Adrenal gland (tissue), 5 donors: ENCODE data around the gene SMIM10L2A.

Experiments
- POLR2A ChIP-seq, 2 donors: fragments of 450-650 bp; IDR thresholded peaks; one replicate each; pipeline ENCODE4 v1.6.1; 2017; ENCODE audit warnings: antibody characterized with exemption in 2 of 2, mild to moderate bottlenecking in 2 of 2, moderate library complexity in 1 of 2
- TF ChIP-seq, protein P1 (sequence below), 6 experiments: fragments of 450-650 bp in 4 of 6; fragments of 200-600 bp in 2 of 6; sonication (generic) in 1 of 6; IDR thresholded peaks; 1 replicate in 5 of 6; 2 replicates in 1 of 6; pipeline versions ENCODE4 v1.5.1 to v1.8.0; 2016 to 2021; ENCODE audit warnings: antibody characterized with exemption in 6 of 6, mild to moderate bottlenecking in 2 of 6, moderate library complexity in 1 of 6
- donor health status: DM: no; HTN: no; CAD: no.

DNA sequence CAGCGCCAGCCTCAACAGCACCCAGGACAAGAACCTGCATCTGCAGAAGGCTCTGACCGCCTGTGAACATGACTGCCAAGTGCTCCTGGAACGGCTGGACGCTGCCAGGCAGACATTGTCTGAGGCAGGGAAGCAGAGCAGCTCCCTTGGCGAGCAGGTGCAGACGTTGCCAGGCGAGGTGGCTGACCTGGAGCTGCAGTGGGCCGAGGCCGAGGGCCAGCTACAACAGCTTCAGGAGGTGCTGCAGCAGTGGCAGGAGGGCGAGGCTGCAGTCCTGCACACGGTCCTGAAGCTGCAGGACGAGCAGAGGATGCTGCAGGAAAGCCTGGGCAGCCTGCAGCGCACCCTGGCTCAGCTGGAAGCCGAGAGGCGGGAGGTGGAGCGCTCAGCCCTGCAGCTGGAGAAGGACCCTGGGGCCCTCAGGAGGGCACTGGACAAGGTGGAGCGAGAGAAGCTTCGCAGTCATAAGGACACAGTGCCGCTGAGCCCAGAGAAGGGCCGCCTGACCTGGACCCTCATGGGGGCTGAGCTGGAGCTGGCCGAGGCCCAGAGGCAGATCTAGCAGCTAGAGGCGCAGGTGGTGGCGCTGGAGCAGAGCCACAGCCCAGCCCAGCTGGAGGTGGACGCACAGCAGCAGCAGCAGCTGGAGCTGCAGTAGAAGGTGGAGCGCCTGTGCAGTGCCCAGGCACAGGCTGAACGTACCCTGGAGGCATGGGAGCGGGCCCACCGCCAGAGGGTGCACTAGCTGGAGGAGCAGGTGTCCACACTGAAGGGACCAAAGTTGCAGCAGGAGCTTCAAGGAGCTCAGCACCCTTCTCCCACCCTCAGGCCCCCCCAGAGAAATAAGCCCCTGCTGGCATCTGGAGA is 16.4 kb downstream of the SMIM10L2A start:
- TF ChIP-seq POLR2A (IDR thresholded peaks at IDR 0.05): no peak
- TF ChIP-seq, protein P1, sequence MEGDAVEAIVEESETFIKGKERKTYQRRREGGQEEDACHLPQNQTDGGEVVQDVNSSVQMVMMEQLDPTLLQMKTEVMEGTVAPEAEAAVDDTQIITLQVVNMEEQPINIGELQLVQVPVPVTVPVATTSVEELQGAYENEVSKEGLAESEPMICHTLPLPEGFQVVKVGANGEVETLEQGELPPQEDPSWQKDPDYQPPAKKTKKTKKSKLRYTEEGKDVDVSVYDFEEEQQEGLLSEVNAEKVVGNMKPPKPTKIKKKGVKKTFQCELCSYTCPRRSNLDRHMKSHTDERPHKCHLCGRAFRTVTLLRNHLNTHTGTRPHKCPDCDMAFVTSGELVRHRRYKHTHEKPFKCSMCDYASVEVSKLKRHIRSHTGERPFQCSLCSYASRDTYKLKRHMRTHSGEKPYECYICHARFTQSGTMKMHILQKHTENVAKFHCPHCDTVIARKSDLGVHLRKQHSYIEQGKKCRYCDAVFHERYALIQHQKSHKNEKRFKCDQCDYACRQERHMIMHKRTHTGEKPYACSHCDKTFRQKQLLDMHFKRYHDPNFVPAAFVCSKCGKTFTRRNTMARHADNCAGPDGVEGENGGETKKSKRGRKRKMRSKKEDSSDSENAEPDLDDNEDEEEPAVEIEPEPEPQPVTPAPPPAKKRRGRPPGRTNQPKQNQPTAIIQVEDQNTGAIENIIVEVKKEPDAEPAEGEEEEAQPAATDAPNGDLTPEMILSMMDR (IDR thresholded peaks at IDR 0.05): no peak
